ENCODE measurements around the gene FXYD5. TPM values are rescaled to one million over a fixed set of nuclear protein-coding genes. Genes with fewer than 3 reads are reported as not detected.

Gene FXYD5
- total RNA-seq, 1 experiment from 2014 or later: 12.7 TPM

DNA sequence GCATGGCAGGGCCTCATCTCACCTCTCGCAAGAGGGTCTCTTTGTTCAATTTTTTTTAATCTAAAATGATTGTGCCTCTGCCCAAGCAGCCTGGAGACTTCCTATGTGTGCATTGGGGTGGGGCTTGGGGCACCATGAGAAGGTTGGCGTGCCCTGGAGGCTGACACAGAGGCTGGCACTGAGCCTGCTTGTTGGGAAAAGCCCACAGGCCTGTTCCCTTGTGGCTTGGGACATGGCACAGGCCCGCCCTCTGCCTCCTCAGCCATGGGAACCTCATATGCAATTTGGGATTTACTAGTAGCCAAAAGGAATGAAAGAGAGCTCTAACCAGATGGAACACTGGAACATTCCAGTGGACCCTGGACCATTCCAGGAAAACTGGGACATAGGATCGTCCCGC is 31.0 kb upstream of the FXYD5 start:
- H3K4me3 ChIP-seq (ENCODE audit: low read depth, low read length, poor library complexity, severe bottlenecking): no peak overlapping the region
- H3K4me1 ChIP-seq (ENCODE audit: insufficient read depth, low read length, poor library complexity, severe bottlenecking): peaks cover 11% of the 10 kb centered on the region
- ChIA-PET POLR2A (ENCODE audit: low non-redundant PET) (no interaction called here), CTCF (interaction anchor here (1.4 kb wide), 1 partner anchor 9 kb away, joined by 3 read pairs; no protein-coding TSS in a partner anchor)
- no peaks in the 10 kb centered on the region for H3K27me3 ChIP-seq (replicated peaks; ENCODE audit: insufficient read depth, low read depth, low read length, poor library complexity)
- BruUV-seq (replicated peaks): no TSS peak
- H3K9me3 ChIP-seq (ENCODE audit: low read depth, low read length, poor library complexity, severe bottlenecking): no peaks in the 10 kb centered on the region
- no peak overlapping the region for H3K27ac ChIP-seq (ENCODE audit: low read depth, low read length, poor library complexity, severe bottlenecking)
- no peaks in the 10 kb centered on the region for H3K36me3 ChIP-seq (ENCODE audit: insufficient read depth, low read length, poor library complexity, severe bottlenecking)
- intact Hi-C loops (cut with micrococcal nuclease; ENCODE audit: unreplicated experiment): no loop called here
- no peak for DNase-seq (ENCODE audit: low spot score)
- TF ChIP-seq EZH2 (IDR thresholded peaks at IDR 0.05; ENCODE audit: borderline replicate concordance, low read depth, low read length, poor library complexity, severe bottlenecking): no peak
- TF ChIP-seq, protein P1, sequence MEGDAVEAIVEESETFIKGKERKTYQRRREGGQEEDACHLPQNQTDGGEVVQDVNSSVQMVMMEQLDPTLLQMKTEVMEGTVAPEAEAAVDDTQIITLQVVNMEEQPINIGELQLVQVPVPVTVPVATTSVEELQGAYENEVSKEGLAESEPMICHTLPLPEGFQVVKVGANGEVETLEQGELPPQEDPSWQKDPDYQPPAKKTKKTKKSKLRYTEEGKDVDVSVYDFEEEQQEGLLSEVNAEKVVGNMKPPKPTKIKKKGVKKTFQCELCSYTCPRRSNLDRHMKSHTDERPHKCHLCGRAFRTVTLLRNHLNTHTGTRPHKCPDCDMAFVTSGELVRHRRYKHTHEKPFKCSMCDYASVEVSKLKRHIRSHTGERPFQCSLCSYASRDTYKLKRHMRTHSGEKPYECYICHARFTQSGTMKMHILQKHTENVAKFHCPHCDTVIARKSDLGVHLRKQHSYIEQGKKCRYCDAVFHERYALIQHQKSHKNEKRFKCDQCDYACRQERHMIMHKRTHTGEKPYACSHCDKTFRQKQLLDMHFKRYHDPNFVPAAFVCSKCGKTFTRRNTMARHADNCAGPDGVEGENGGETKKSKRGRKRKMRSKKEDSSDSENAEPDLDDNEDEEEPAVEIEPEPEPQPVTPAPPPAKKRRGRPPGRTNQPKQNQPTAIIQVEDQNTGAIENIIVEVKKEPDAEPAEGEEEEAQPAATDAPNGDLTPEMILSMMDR (conservative IDR thresholded peaks at IDR 0.05; ENCODE audit: low read depth, low read length): no peak

DNA sequence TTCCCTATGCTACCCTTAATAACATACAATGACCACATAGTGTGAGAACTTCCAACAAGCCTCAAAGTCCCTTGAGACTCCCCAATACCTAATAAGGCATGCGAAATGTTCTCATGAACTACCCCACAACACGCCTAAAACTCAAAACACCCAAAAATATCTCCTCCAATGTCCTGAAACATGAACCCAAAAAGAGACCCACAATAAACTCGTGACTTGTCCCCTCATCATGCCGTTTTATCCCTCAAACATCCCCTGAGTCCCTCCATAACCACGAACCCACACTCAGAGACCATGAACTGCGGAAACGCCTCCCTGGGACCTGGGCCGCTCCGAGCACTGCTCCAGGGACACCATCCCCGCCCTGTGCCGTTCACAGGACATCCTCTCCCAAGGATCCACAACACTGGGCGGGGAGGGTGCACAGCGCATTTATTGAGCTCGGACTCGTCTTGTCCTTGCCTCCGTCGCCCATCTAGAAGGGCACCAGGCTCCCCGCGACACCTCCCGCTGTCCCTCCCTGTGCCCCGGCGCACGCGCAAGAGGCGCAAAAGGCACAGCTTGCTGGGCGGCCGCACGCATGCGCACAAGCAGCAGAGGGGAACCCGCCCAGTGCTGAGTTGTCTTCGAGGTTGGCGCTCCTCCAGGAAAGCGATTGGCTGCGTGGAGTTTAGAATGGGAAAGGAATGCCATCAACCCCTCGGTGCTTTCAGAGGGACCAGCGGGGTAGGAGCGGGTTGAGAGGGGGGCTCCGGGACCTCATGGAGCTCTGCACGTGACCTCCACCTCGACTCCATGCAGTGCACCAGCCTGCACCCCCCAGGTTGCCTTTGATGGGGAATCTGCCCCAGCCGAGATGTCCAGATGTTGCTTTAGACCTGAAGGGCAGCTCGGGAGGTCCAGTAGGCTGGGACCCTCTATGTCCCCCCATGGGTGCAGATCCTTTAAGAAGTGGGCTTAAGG is 30.2 kb upstream of the FXYD5 start:
- intact Hi-C loops (cut with micrococcal nuclease; ENCODE audit: unreplicated experiment): no loop called here
- DNase-seq (ENCODE audit: low spot score): peak; percentile 94
- H3K27me3 ChIP-seq (replicated peaks; ENCODE audit: insufficient read depth, low read depth, low read length, poor library complexity): no peaks in the 10 kb centered on the region
- no peaks in the 10 kb centered on the region for H3K9me3 ChIP-seq (ENCODE audit: low read depth, low read length, poor library complexity, severe bottlenecking)
- ChIA-PET POLR2A (ENCODE audit: low non-redundant PET) (no interaction called here), CTCF (interaction anchor here (1.0 to 1.4 kb wide), 2 partner anchors 10 to 17 kb away, joined by 3 to 4 read pairs; no protein-coding TSS in a partner anchor)
- BruUV-seq (replicated peaks): no TSS peak
- H3K27ac ChIP-seq (ENCODE audit: low read depth, low read length, poor library complexity, severe bottlenecking): peak overlapping the region; percentile 48
- peaks cover 11% of the 10 kb centered on the region for H3K4me1 ChIP-seq (ENCODE audit: insufficient read depth, low read length, poor library complexity, severe bottlenecking)
- no peak for TF ChIP-seq EZH2 (IDR thresholded peaks at IDR 0.05; ENCODE audit: borderline replicate concordance, low read depth, low read length, poor library complexity, severe bottlenecking)
- TF ChIP-seq, protein P1 (conservative IDR thresholded peaks at IDR 0.05; ENCODE audit: low read depth, low read length): no peak
- H3K36me3 ChIP-seq (ENCODE audit: insufficient read depth, low read length, poor library complexity, severe bottlenecking): no peaks in the 10 kb centered on the region
- peak overlapping the region; percentile 41 for H3K4me3 ChIP-seq (ENCODE audit: low read depth, low read length, poor library complexity, severe bottlenecking)

DNA sequence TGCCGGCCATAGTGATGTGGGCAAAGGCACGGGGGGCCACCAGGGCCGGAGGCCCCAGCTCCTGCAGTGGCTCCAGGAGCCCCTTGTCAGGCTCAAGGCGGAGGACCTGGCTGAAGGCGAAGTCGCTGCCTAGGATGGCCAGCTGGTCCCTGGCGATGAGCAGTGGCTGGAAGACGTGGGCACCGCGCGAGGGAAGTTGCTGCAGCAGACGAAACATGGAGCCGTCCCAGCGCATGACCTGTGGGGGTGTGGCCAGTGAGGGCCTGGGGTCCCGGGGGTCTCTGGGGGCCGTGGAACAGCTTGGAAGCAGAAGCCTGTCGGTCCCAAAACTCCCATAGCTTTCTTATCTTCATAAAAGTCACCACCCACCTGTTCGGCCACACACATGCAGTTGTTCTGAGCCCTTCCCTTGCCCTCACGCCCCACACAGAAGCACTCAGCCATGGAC is 29.2 kb upstream of the FXYD5 start:
- H3K36me3 ChIP-seq (ENCODE audit: insufficient read depth, low read length, poor library complexity, severe bottlenecking): no peaks in the 10 kb centered on the region
- peaks cover 11% of the 10 kb centered on the region for H3K4me1 ChIP-seq (ENCODE audit: insufficient read depth, low read length, poor library complexity, severe bottlenecking)
- H3K9me3 ChIP-seq (ENCODE audit: low read depth, low read length, poor library complexity, severe bottlenecking): no peaks in the 10 kb centered on the region
- H3K4me3 ChIP-seq (ENCODE audit: low read depth, low read length, poor library complexity, severe bottlenecking): no peak overlapping the region
- POLR2A ChIA-PET (ENCODE audit: low non-redundant PET): no interaction called here
- no peak overlapping the region for H3K27ac ChIP-seq (ENCODE audit: low read depth, low read length, poor library complexity, severe bottlenecking)
- intact Hi-C loops (cut with micrococcal nuclease; ENCODE audit: unreplicated experiment): no loop called here
- H3K27me3 ChIP-seq (replicated peaks; ENCODE audit: insufficient read depth, low read depth, low read length, poor library complexity): no peaks in the 10 kb centered on the region
- DNase-seq (ENCODE audit: low spot score): no peak
- no peak for TF ChIP-seq EZH2 (IDR thresholded peaks at IDR 0.05; ENCODE audit: borderline replicate concordance, low read depth, low read length, poor library complexity, severe bottlenecking)
- TF ChIP-seq, protein P1 (conservative IDR thresholded peaks at IDR 0.05; ENCODE audit: low read depth, low read length): no peak
- BruUV-seq (replicated peaks): no TSS peak
- CTCF ChIA-PET: no interaction called here

Measured in A673 (cell line).